HG02938 (cell line): ENCODE data around the gene OR2H1.

Experiments used
- ATAC-seq: cut with Tn5 transposase; IDR thresholded peaks from one replicate; pipeline ENCODE4 v1.9.1; 2021; ENCODE audit warnings: mild to moderate bottlenecking, moderate library complexity; ENCODE audit not compliant: unreplicated experiment

Gene OR2H1

GRCh38 chr6:29509239-29509638 is 52.3 kb downstream of the OR2H1 start:
- ATAC-seq = peak; percentile 67

- no peak for ATAC-seq
Observed at GRCh38 chr6:29509711-29510110, 52.8 kb downstream of the OR2H1 start.

GRCh38 chr6:29510202-29510601 is 53.2 kb downstream of the OR2H1 start:
- ATAC-seq = no peak

GRCh38 chr6:29510746-29511300 is 53.9 kb downstream of the OR2H1 start:
- ATAC-seq = no peak
